Bronchial epithelial cell (primary cell): Measurements from ENCODE around the gene HMGXB4. TPM values are rescaled to one million over a fixed set of nuclear protein-coding genes. Genes with fewer than 3 reads are reported as not detected.
A peak's percentile ranks its signal among the peaks of the same experiment; 100 is the strongest.

ENCODE experiments used
- DNase-seq: peaks from one replicate; pipeline ENCODE4 v3.0.0-alpha.2; 2010; ENCODE audit warnings: low read depth
- FAIRE-seq: peaks from 2 replicates; lab custom pipeline; 2011; peaks lifted over from hg19 to GRCh38; lab: Jason Lieb, UNC
- H3K27me3 ChIP-seq: 2 replicates; pipeline ENCODE4 v1.5.1; 2011; ENCODE audit warnings: low read length; ENCODE audit not compliant: control insufficient read depth, insufficient read depth
- H3K36me3 ChIP-seq: 2 replicates; pipeline ENCODE4 v1.5.1; 2011; ENCODE audit warnings: low read length; ENCODE audit not compliant: control insufficient read depth, insufficient read depth
- H3K4me3 ChIP-seq: 2 replicates; pipeline ENCODE4 v1.5.1; 2011; ENCODE audit warnings: mild to moderate bottlenecking, low read depth, low read length, control low read depth
- CTCF ChIP-seq: IDR thresholded peaks from 2 replicates; pipeline ENCODE4 v1.5.1; 2011; ENCODE audit warnings: mild to moderate bottlenecking, moderate library complexity, low read length, control low read depth, inconsistent platforms; ENCODE audit not compliant: insufficient read depth, severe bottlenecking
- total RNA-seq: library from RNA; depleted of rRNA; stranded (reverse); fragments of >200 nt; gene quantifications from 2 replicates; pipeline ENCODE4 v1.2.1, GENCODE V29; 2014

HMGXB4 gene
- total RNA-seq, 1 donor from 2014 or later, result 11.6 TPM

DNA sequence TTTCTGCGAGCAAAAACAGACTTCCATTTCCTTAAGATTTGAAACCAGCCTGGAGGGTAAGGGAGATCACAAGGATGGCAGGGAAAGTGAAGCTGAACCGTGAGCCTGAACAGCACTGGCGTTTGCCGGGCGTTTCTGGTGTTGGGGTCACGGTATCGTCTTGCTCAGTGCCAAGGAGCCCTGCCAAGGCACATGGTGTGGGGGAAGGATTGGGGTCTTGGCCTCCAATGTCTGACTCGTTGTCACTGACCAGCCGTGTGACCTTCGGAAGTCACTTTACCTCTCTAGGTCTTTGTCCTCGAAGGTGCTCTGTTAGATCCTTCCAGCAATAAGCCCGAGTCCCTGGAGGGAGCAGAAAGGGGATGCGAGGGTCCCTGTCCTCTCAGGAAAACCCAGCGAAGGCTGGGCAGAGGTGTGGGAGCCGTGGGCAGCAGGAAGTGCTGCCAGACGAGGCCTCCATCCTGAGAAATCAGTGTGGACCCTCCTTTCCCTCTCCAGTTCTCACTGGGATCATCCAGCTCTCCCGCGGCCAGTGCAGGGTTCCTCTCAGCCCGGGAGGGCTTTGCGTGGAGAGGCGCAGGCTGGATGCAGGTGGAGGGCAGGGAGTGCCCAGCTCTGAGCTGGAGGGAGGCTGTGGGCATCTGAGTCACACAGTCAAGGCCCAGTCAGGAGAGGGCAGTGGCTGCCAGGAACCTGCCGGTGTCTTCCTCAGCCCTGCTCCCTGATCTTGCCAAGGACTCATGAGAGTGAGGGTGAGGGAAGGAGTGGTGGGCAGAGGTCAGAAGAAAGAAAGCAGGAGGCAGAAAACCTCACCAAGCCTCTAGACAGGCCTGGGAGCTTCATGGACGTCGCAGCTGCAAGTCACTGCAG, 61.3 kb downstream of the HMGXB4 start:
- TF ChIP-seq CTCF, result no peak

DNA sequence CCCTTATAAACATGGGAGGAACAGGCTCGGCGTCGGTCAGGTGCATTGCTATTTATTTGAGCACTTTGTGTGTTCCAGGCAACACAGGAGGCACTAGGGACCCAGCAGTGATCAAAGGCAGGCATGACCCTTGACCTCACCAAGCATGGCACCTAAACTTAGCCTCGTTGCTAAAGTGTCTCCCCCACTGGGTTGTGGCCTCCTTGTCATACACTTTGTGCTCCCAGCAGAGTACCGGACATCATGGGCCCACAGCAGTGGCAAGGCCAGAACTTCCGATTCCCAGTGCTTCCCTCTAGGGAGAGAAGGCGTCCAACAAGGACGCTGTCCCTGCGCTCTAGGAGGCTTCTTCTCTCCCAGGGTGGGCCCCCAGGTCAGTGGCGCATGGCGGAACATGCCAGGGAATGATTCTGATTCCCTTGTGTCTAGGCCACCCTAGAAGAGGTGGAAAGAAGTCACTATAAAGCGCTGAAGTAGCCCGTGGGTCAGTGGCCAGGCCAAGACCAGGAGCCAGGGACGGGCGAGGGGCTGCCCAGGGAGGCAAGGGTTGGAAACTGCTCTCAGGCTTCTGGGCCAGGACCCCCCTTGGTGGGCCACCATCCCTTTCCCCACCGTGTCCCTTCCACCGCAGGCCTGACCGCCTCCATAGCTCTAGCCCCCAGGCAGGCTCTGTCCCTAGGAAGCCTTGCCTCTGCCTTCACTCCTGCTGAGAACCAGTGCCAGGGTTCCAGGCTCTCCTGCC, 62.1 kb downstream of the HMGXB4 start:
- no peak for TF ChIP-seq CTCF
- Histone ChIP-seq H3K4me3 (no peak overlapping the region), H3K36me3 (peaks cover 24% of the 10 kb centered on the region), H3K27me3 (no peaks in the 10 kb centered on the region)
- FAIRE-seq, result no peak
- no peak for DNase-seq

More for the DNA sequence above, 61.3 kb downstream of the HMGXB4 start:
- H3K27me3 ChIP-seq, result no peaks in the 10 kb centered on the region
- no peak for DNase-seq
- H3K4me3 ChIP-seq, result no peak overlapping the region
- FAIRE-seq, result no peak
- peaks cover 24% of the 10 kb centered on the region for H3K36me3 ChIP-seq

GRCh38 chr22:35322126-35322525, 64.8 kb downstream of the HMGXB4 start:
- DNase-seq (no peak), FAIRE-seq (peak; percentile 36)
- Histone ChIP-seq H3K36me3 (peaks cover 28% of the 10 kb centered on the region), H3K4me3 (no peak overlapping the region), H3K27me3 (no peaks in the 10 kb centered on the region)
- no peak for TF ChIP-seq CTCF

GRCh38 chr22:35322893-35323292, 65.6 kb downstream of the HMGXB4 start:
- FAIRE-seq (no peak), DNase-seq (no peak)
- no peak overlapping the region for H3K4me3 ChIP-seq
- peaks cover 28% of the 10 kb centered on the region for H3K36me3 ChIP-seq
- no peak for TF ChIP-seq CTCF
- no peaks in the 10 kb centered on the region for H3K27me3 ChIP-seq

DNA sequence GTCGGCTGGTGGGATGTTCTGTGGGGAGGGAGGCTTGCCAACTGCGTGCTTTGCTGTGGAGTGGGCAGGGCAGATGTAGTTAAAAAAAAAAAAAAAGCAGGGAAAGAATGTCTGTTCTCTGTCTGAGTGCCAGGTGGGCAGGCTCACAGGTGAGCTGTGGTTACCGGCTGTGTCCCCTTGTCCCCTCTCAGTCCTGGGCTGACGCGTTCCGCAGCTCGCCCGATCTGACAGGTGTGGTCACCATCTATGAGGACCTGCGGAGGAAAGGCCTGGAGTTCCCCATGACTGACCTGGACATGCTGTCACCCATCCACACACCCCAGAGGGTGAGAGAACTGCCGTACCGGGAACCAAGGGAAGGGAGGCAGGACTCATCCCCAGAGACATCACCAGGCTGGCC, 66.0 kb downstream of the HMGXB4 start:
- DNase-seq (no peak), FAIRE-seq (no peak)
- H3K4me3 ChIP-seq, result no peak overlapping the region
- no peaks in the 10 kb centered on the region for H3K27me3 ChIP-seq
- peaks cover 28% of the 10 kb centered on the region for H3K36me3 ChIP-seq
- TF ChIP-seq CTCF, result no peak
